C4-2B (cell line): ENCODE measurements around the gene IZUMO4.

Source experiments
- H3K27ac ChIP-seq: fragments of 450-650 bp; 2 replicates; pipeline ENCODE4 v1.5.1; 2017
- CTCF ChIP-seq: fragments of 450-650 bp; conservative IDR thresholded peaks from 2 replicates; pipeline ENCODE4 v1.5.1; 2017; ENCODE audit warnings: mild to moderate bottlenecking
- ZFX ChIP-seq: fragments of 450-650 bp; IDR thresholded peaks from 2 replicates; pipeline ENCODE4 v1.6.1; 2017

Gene IZUMO4

GRCh38 chr19:2114218-2114617, 17.5 kb downstream of the IZUMO4 start:
- no peak overlapping the region for H3K27ac ChIP-seq
- TF ChIP-seq ZFX (no peak), CTCF (no peak)

- no peak overlapping the region for H3K27ac ChIP-seq
- TF ChIP-seq CTCF: no peak
Measured at GRCh38 chr19:2114821-2115220, 18.1 kb downstream of the IZUMO4 start.

GRCh38 chr19:2115324-2115723, 18.6 kb downstream of the IZUMO4 start:
- no peak for TF ChIP-seq CTCF
- TF ChIP-seq ZFX: no peak
- no peak overlapping the region for H3K27ac ChIP-seq

- H3K27ac ChIP-seq: no peak overlapping the region
- TF ChIP-seq CTCF (no peak), ZFX (no peak)
Measured at GRCh38 chr19:2115911-2116426, 19.3 kb downstream of the IZUMO4 start.

GRCh38 chr19:2116507-2116906, 19.8 kb downstream of the IZUMO4 start:
- TF ChIP-seq ZFX (no peak), CTCF (no peak)
- no peak overlapping the region for H3K27ac ChIP-seq

GRCh38 chr19:2117215-2117960, 20.7 kb downstream of the IZUMO4 start:
- TF ChIP-seq ZFX (no peak), CTCF (no peak)
- H3K27ac ChIP-seq: no peak overlapping the region

GRCh38 chr19:2118438-2118837, 21.7 kb downstream of the IZUMO4 start:
- H3K27ac ChIP-seq: no peak overlapping the region

More at GRCh38 chr19:2118438-2118837, 21.7 kb downstream of the IZUMO4 start:
- TF ChIP-seq CTCF (no peak), ZFX (no peak)
